ENCODE measurements around the gene HOXC10. TPM values are rescaled to one million over a fixed set of nuclear protein-coding genes. Genes with fewer than 3 reads are reported as not detected.
A peak's percentile ranks its signal among the peaks of the same experiment; 100 is the strongest.

Gene HOXC10
- total RNA-seq: not detected
- long read RNA-seq, donor 1: 0 reads
- long read RNA-seq, donor 2: 0 reads

DNA sequence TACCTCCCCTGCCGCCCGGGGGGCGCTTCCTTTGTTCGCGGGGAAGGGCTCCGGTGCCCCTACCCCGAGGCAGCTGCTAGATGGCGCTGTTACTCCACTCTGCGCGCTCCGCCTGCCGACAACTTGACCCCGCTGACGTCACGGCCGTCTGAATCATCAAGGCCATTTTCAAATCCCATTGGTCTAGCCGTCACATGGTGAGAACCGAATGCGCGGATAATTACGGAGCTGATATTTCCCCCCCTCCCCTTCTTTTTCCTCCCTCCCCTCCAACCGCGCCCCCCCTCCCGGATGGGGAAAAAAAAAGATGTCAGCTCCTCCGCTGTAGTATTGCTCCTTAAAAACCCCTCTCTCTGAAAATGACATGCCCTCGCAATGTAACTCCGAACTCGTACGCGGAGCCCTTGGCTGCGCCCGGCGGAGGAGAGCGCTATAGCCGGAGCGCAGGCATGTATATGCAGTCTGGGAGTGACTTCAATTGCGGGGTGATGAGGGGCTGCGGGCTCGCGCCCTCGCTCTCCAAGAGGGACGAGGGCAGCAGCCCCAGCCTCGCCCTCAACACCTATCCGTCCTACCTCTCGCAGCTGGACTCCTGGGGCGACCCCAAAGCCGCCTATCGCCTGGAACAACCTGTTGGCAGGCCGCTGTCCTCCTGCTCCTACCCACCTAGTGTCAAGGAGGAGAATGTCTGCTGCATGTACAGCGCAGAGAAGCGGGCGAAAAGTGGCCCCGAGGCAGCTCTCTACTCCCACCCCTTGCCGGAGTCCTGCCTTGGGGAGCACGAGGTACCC, at the start of gene HOXC10:
TSS of gene HOXC10 (plus strand) at position 246 of the 791 bp plus-strand sequence. CDS start at position 360, 114 bp downstream.
- Histone ChIP-seq H3K4me1 (ENCODE audit: low read depth) (peaks cover 12% of the 10 kb centered on the region), H3K4me3 (no peak within 1 kb of the TSS), H3K36me3 (ENCODE audit: low read depth) (no peaks in the 10 kb centered on the region), H3K9me3 (no peaks in the 10 kb centered on the region)
- ATAC-seq: peak; percentile 82
- peak; percentile 66 to 77 (median 75) for DNase-seq
- intact Hi-C loops (cut with DNase I, micrococcal nuclease): no loop called here
- TF ChIP-seq, protein P1, sequence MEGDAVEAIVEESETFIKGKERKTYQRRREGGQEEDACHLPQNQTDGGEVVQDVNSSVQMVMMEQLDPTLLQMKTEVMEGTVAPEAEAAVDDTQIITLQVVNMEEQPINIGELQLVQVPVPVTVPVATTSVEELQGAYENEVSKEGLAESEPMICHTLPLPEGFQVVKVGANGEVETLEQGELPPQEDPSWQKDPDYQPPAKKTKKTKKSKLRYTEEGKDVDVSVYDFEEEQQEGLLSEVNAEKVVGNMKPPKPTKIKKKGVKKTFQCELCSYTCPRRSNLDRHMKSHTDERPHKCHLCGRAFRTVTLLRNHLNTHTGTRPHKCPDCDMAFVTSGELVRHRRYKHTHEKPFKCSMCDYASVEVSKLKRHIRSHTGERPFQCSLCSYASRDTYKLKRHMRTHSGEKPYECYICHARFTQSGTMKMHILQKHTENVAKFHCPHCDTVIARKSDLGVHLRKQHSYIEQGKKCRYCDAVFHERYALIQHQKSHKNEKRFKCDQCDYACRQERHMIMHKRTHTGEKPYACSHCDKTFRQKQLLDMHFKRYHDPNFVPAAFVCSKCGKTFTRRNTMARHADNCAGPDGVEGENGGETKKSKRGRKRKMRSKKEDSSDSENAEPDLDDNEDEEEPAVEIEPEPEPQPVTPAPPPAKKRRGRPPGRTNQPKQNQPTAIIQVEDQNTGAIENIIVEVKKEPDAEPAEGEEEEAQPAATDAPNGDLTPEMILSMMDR (IDR thresholded peaks at IDR 0.05): no peak

DNA sequence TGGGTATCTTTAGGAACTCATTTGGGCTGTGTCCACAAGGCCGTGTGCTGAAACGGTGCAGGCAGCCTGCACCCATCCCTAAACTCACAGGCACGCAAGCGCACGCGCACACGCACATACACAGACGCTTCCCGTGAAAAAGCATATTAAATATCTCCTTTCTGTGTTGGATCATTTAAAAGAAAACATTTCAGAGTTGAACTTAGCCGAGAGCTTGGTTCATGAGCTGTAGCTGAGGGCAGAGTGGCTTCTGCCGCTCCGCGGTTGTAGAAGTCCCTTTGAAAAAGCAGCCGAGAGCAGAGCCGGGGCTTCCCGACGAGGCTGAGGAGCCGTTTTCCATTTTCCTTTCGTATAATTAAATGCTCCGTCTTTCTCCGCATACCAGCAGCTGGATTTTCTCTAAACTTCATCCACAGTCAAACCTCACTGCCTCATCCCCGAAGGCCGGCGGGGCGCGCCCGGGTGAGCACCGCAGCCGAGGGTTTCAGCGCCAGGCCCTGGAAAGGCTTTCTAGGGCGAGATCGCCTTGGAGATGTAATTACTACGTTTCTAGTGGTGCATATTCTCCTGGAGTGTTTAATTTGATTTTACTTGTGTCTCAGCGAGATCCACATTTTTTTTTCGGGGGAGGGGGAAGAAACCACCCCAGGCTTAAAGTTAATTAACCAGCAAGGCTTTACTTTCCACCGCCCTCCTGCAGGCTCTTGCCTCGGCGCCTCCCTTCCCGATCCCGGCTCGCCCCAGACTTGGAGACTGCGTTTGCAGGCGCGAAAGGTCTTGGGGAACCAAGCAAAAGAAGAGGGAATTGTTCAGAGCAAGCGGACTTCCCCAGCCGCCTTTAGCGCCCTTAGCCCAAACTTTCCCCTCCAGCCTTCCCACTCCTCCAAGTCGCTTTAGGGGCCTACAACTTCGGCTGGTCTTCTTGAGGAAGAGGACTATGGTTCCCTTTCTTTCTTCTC, 49.3 kb upstream of the HOXC10 start:
- intact Hi-C loops (cut with DNase I, micrococcal nuclease): no loop called here
- Histone ChIP-seq H3K9me3 (no peaks in the 10 kb centered on the region), H3K4me1 (ENCODE audit: low read depth) (no peaks in the 10 kb centered on the region), H3K36me3 (ENCODE audit: low read depth) (no peaks in the 10 kb centered on the region), H3K4me3 (no peak overlapping the region)
- TF ChIP-seq, protein P1 (IDR thresholded peaks at IDR 0.05): no peak
- DNase-seq (no peak), ATAC-seq (no peak)

DNA sequence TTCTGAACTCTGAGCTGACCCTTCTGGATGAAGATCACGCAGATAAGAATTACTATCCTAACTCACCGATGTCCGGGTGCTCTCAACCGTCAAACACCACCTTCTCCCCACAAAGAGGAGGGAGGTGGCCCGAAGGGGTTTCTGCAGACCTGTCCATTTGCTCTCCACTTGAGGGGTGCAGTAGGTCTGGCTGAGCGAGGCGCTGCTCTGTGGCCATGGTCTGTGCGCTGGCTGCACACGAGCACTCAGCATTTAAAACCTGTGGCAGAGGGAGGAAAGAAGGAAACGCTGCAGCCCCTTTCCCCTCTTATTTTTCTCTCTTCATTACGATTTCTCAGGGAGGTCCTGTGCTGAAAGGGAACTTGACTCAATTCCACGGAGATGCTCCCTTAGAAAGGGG, 47.8 kb upstream of the HOXC10 start:
- ATAC-seq (no peak), DNase-seq (no peak)
- Histone ChIP-seq H3K4me3 (no peak overlapping the region), H3K4me1 (ENCODE audit: low read depth) (no peaks in the 10 kb centered on the region), H3K36me3 (ENCODE audit: low read depth) (no peaks in the 10 kb centered on the region), H3K9me3 (no peaks in the 10 kb centered on the region)
- intact Hi-C loops (cut with DNase I, micrococcal nuclease): no loop called here
- TF ChIP-seq, protein P1 (IDR thresholded peaks at IDR 0.05): no peak

DNA sequence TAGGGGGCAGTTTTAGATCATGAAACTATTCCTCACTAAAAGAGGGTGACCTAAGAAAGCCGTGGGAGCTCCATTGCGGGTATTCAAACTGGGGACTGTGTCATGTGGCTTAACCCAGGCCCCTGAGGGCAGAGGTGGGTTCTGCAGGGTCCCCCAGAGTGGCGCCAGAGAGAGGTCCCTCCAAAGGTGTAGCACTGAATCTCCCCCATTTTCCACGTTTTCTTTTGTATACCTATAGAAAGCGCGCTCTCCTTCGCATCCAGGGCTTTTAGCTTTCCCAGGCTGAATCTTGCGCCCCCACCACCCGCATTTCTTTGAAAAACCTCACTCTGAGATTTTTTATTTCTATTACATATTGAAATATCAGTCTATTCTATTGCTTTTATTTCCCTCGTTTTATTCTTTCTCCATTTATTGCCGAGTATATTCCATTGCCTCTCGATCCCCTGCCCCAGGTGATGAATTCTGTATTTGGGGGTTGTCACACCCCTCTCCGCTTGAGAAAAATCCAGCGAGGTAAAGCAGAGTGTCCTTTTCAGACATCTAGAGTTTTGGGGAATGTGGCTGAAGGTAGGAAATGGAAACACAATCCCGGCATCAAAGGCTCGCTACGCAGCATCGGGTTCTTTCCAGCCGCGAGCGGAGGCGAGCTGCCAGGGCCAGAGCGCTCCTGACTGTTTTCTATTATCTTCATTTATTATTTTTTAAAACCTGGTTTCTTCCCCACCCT, 47.2 kb upstream of the HOXC10 start:
- Histone ChIP-seq H3K4me1 (ENCODE audit: low read depth) (no peaks in the 10 kb centered on the region), H3K4me3 (no peak overlapping the region), H3K9me3 (no peaks in the 10 kb centered on the region), H3K36me3 (ENCODE audit: low read depth) (no peaks in the 10 kb centered on the region)
- DNase-seq (no peak), ATAC-seq (no peak)
- TF ChIP-seq, protein P1 (IDR thresholded peaks at IDR 0.05): no peak
- intact Hi-C loops (cut with DNase I, micrococcal nuclease): no loop called here
